ENCODE data around the gene IL1RL2. TPM values are rescaled to one million over a fixed set of nuclear protein-coding genes. Genes with fewer than 3 reads are reported as not detected.

Gene IL1RL2
- total RNA-seq, 4 donors from 2014 or later = 2.2 to 6.2 (median 3.7) TPM

DNA sequence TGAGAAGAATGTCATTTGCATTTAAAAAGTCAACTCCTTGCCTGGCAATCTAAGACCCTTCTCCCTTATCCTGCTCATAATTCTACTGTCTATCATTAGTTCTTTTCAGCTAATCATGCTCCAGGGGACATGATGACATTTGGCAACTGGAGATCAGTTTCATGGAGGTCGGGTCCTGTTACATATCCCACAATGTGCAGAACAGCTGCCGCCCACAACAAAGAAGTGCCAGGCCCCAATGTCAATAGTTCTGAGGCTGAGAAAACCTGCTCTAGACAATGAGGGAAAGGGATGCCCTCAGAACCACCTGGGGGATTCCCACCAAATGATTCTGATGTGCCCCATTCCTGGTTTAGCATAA, 71.2 kb downstream of the IL1RL2 start:
- intact Hi-C loops (cut with DNase I) = loop anchor here (10.0 kb wide), 1 partner anchor 187 kb away; no protein-coding TSS in a partner anchor
- 93 to 96% methylated on average over 2 of the region's 2 CpGs for WGBS, 2 donors
- H3K27ac ChIP-seq = no peak overlapping the region
- H3K9me3 ChIP-seq = no peaks in the 10 kb centered on the region
- H3K4me1 ChIP-seq = no peaks in the 10 kb centered on the region
- no peaks in the 10 kb centered on the region for H3K36me3 ChIP-seq
- DNase-seq = no peak
- no peaks in the 10 kb centered on the region for H3K27me3 ChIP-seq
- TF ChIP-seq POLR2A (IDR thresholded peaks at IDR 0.05) = no peak
- no peak for TF ChIP-seq CTCF (IDR thresholded peaks at IDR 0.05)
- H3K4me3 ChIP-seq (replicated peaks in 1 of 3) = no peak overlapping the region

DNA sequence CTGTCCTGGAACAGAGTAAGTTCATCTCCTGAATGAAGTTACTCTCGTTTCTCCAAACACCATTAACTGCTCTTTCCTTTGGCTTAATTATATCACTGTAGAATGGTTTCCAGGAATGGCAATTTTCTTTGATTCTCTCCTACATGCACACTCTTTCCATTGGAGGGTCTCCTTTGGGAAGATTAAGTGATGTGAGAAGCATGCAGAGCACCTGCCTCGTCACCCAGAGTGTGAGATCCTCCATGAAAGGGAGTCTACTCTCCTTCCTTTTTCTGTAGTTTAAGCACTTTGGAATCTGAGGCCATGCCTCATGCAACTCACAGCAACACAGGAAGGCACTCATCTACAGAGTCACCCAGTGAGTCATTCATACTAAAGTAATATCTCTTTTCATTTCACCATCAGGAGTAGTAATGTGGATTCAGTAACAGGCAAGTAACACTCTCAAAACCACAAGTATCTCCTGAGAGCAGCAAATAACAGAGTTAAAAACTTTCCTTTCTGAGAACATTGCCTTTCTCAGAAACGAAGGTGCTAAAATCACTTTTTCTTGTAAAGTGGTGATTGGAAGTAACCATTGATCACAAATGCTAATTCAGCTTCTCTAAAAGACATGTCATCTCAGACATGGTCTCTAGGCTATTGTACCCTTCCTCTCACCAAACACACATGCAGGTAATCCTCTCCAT, 71.7 kb downstream of the IL1RL2 start:
- Histone ChIP-seq H3K9me3 (no peaks in the 10 kb centered on the region), H3K27me3 (no peaks in the 10 kb centered on the region), H3K4me1 (no peaks in the 10 kb centered on the region), H3K4me3 (replicated peaks in 1 of 3) (no peak overlapping the region), H3K36me3 (no peaks in the 10 kb centered on the region), H3K27ac (no peak overlapping the region)
- 86% methylated on average over 3 of the region's 3 CpGs for WGBS, 2 donors
- intact Hi-C loops (cut with DNase I) = loop anchor here (10.0 kb wide), 1 partner anchor 186 kb away; no protein-coding TSS in a partner anchor
- TF ChIP-seq CTCF (IDR thresholded peaks at IDR 0.05) (no peak), POLR2A (IDR thresholded peaks at IDR 0.05) (no peak)
- DNase-seq = no peak

- H3K27me3 ChIP-seq = no peaks in the 10 kb centered on the region
- DNase-seq = no peak
- no peaks in the 10 kb centered on the region for H3K36me3 ChIP-seq
- H3K27ac ChIP-seq = no peak overlapping the region
- no peak for TF ChIP-seq CTCF (IDR thresholded peaks at IDR 0.05)
- TF ChIP-seq POLR2A (IDR thresholded peaks at IDR 0.05) = no peak
- intact Hi-C loops (cut with DNase I) = loop anchor here (10.0 kb wide), 1 partner anchor 83 kb away; no protein-coding TSS in a partner anchor
- no peaks in the 10 kb centered on the region for H3K9me3 ChIP-seq
- H3K4me3 ChIP-seq (replicated peaks in 1 of 3) = no peak overlapping the region
- no peaks in the 10 kb centered on the region for H3K4me1 ChIP-seq
- 88 to 92% methylated on average over 5 of the region's 5 CpGs for WGBS, 2 donors
Measured at GRCh38 chr2:102261467-102262135, 74.8 kb downstream of the IL1RL2 start.

DNA sequence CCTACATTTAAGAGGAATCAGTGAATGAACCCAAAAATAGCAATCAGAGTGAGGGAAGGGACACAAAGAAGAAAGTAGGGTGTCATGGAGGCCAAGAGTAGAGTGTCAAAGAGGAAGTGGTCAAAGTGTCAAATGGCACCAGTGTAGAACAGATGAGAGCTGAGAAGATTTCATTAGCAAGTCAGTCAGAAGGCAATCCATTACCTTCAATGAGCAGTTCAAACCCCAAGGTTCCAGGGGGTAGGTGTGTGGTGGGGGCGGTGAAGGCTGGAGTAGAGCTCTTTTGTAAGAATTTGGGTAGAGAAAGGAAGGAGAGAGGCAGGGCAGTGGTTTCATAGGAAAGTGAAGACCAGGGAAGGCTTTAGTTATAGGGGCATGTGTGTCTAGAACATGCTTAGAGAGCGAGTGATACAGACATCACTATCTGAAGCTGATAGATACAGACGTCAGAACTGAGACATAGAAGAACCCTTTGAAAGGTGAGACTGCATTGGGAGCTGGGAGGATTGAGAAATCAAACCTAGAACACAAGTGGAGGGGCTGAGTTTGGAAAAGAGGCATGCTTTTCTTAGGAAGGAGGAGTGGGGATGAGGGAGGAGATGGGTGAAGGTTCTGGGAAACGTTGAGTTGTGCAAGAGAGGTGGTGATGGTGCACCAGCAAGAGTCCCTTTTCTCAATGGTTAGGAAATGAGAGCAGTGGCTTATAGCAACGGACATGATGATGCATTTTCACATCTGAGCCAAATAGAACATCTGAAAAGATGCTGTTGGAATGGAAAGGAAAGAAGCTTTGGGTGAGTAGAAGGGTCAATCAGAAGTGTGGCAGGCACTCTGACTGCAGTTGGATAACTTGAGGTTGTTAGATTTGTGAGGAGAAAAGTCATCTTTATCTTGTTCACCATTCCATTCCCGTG, 75.7 kb downstream of the IL1RL2 start:
- intact Hi-C loops (cut with DNase I) = loop anchor here (10.0 kb wide), 1 partner anchor 82 kb away; no protein-coding TSS in a partner anchor
- Histone ChIP-seq H3K27me3 (no peaks in the 10 kb centered on the region), H3K4me1 (no peaks in the 10 kb centered on the region), H3K27ac (no peak overlapping the region), H3K36me3 (no peaks in the 10 kb centered on the region), H3K4me3 (replicated peaks in 1 of 3) (no peak overlapping the region), H3K9me3 (no peaks in the 10 kb centered on the region)
- DNase-seq = no peak
- WGBS, 2 donors = 84% methylated on average over 6 of the region's 6 CpGs
- no peak for TF ChIP-seq CTCF (IDR thresholded peaks at IDR 0.05)
- TF ChIP-seq POLR2A (IDR thresholded peaks at IDR 0.05) = no peak

Data from thyroid gland (tissue), 4 donors.